ENCODE results near the gene HDC. TPM values are rescaled to one million over a fixed set of nuclear protein-coding genes. Genes with fewer than 3 reads are reported as not detected.

HDC gene
- polyA plus RNA-seq, 1 of the 3 experiments (the other 2 are of a cell fraction) = not detected

DNA sequence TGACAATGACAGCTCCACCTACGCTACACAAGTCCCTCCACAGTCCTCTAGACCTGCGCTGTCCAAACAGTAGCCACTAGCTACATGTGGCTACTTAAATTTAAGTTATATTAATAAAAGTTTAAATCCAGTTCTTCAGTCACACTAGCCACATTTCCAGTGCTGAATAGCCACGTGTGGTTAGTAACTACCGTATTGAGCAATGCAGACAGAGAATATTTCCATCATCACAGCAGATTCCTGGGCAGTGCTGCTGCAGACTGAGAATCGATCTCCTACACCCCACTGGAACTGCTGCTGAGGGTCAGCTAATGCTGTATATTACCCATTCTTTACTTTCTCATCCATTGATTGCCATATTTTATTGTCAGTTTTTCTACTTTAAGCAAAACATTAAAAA is 40.9 kb downstream of the HDC start:
- H3K4me2 ChIP-seq = no peak overlapping the region
- H3K27me3 ChIP-seq (ENCODE audit: insufficient read depth) = no peaks in the 10 kb centered on the region
- H3K9ac ChIP-seq = no peak overlapping the region
- CTCF ChIA-PET = interaction anchor here (1.3 kb wide), 1 partner anchor 16 kb away, joined by 3 read pairs; no protein-coding TSS in a partner anchor
- H3K9me3 ChIP-seq = no peaks in the 10 kb centered on the region
- H3K9me2 ChIP-seq = no peaks in the 10 kb centered on the region
- H3K27ac ChIP-seq (ENCODE audit: low read depth in 2 of 2, low read length in 1 of 2) = no peak overlapping the region
- peaks cover 0 to 5% of the 10 kb centered on the region in 2 experiments; a peak in 1 of 4 replicates for H3K4me1 ChIP-seq (ENCODE audit: control insufficient read depth in 1 of 2, insufficient read depth in 2 of 2, low read depth in 1 of 2, low read length in 1 of 2)
- no peaks in the 10 kb centered on the region for H3K79me2 ChIP-seq (ENCODE audit: insufficient read depth)
- no peak overlapping the region for H3K4me3 ChIP-seq (ENCODE audit: low read depth in 2 of 2, low read length in 1 of 2)
- no peaks in the 10 kb centered on the region for H3F3A ChIP-seq (replicated peaks; ENCODE audit: insufficient read depth)
- no peak for TF ChIP-seq TCF12 (IDR thresholded peaks at IDR 0.05)
- TF ChIP-seq SMC3 (IDR thresholded peaks at IDR 0.05; ENCODE audit: low read depth, low read length) = no peak
- TF ChIP-seq, protein P1, sequence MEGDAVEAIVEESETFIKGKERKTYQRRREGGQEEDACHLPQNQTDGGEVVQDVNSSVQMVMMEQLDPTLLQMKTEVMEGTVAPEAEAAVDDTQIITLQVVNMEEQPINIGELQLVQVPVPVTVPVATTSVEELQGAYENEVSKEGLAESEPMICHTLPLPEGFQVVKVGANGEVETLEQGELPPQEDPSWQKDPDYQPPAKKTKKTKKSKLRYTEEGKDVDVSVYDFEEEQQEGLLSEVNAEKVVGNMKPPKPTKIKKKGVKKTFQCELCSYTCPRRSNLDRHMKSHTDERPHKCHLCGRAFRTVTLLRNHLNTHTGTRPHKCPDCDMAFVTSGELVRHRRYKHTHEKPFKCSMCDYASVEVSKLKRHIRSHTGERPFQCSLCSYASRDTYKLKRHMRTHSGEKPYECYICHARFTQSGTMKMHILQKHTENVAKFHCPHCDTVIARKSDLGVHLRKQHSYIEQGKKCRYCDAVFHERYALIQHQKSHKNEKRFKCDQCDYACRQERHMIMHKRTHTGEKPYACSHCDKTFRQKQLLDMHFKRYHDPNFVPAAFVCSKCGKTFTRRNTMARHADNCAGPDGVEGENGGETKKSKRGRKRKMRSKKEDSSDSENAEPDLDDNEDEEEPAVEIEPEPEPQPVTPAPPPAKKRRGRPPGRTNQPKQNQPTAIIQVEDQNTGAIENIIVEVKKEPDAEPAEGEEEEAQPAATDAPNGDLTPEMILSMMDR (IDR thresholded peaks at IDR 0.05) = no peak
- no peak for TF ChIP-seq NRF1 (IDR thresholded peaks at IDR 0.05; ENCODE audit: low read depth, low read length)
- TF ChIP-seq NFIC (IDR thresholded peaks at IDR 0.05; ENCODE audit: borderline replicate concordance) = no peak
- TF ChIP-seq, protein P2, sequence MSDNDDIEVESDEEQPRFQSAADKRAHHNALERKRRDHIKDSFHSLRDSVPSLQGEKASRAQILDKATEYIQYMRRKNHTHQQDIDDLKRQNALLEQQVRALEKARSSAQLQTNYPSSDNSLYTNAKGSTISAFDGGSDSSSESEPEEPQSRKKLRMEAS (IDR thresholded peaks at IDR 0.05; ENCODE audit: low read depth) = no peak
- TF ChIP-seq MXI1 (IDR thresholded peaks at IDR 0.05; ENCODE audit: low read depth, low read length) = no peak
- TF ChIP-seq, protein P3, sequence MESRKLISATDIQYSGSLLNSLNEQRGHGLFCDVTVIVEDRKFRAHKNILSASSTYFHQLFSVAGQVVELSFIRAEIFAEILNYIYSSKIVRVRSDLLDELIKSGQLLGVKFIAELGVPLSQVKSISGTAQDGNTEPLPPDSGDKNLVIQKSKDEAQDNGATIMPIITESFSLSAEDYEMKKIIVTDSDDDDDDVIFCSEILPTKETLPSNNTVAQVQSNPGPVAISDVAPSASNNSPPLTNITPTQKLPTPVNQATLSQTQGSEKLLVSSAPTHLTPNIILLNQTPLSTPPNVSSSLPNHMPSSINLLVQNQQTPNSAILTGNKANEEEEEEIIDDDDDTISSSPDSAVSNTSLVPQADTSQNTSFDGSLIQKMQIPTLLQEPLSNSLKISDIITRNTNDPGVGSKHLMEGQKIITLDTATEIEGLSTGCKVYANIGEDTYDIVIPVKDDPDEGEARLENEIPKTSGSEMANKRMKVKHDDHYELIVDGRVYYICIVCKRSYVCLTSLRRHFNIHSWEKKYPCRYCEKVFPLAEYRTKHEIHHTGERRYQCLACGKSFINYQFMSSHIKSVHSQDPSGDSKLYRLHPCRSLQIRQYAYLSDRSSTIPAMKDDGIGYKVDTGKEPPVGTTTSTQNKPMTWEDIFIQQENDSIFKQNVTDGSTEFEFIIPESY (IDR thresholded peaks at IDR 0.05; ENCODE audit: borderline replicate concordance, low read depth) = no peak
- TF ChIP-seq, protein P4, sequence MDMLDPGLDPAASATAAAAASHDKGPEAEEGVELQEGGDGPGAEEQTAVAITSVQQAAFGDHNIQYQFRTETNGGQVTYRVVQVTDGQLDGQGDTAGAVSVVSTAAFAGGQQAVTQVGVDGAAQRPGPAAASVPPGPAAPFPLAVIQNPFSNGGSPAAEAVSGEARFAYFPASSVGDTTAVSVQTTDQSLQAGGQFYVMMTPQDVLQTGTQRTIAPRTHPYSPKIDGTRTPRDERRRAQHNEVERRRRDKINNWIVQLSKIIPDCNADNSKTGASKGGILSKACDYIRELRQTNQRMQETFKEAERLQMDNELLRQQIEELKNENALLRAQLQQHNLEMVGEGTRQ (IDR thresholded peaks at IDR 0.05; ENCODE audit: borderline replicate concordance, low read depth, low read length) = no peak
- no peak for TF ChIP-seq ELF1 (IDR thresholded peaks at IDR 0.05)
- TF ChIP-seq, protein P5, sequence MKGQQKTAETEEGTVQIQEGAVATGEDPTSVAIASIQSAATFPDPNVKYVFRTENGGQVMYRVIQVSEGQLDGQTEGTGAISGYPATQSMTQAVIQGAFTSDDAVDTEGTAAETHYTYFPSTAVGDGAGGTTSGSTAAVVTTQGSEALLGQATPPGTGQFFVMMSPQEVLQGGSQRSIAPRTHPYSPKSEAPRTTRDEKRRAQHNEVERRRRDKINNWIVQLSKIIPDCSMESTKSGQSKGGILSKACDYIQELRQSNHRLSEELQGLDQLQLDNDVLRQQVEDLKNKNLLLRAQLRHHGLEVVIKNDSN (IDR thresholded peaks at IDR 0.05; ENCODE audit: borderline replicate concordance, low read depth) = no peak
- no peak for TF ChIP-seq RAD21 (IDR thresholded peaks at IDR 0.05; ENCODE audit: low read length)
- TF ChIP-seq, protein P6, sequence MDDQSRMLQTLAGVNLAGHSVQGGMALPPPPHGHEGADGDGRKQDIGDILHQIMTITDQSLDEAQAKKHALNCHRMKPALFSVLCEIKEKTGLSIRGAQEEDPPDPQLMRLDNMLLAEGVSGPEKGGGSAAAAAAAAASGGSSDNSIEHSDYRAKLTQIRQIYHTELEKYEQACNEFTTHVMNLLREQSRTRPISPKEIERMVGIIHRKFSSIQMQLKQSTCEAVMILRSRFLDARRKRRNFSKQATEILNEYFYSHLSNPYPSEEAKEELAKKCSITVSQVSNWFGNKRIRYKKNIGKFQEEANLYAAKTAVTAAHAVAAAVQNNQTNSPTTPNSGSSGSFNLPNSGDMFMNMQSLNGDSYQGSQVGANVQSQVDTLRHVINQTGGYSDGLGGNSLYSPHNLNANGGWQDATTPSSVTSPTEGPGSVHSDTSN (IDR thresholded peaks at IDR 0.05) = no peak
- no peak overlapping the region for H2AFZ ChIP-seq (ENCODE audit: low read depth)
- 72% methylated on average over 5 of the region's 5 CpGs for WGBS (ENCODE audit: low lambda C conversion rate)
- H3K36me3 ChIP-seq (replicated peaks in 1 of 2; ENCODE audit: control insufficient read depth in 1 of 2, insufficient read depth in 2 of 2, low read length in 1 of 2) = no peaks in the 10 kb centered on the region
- POLR2A ChIA-PET = no interaction called here
- DNase-seq = no peak
- H4K20me1 ChIP-seq (ENCODE audit: insufficient read depth) = no peaks in the 10 kb centered on the region

Measured in SK-N-SH (cell line).